Lower leg skin (tissue), 3 donors: ENCODE data around the gene SERPINB10.
"Not testable (repeated sequence)": the region's sequence is repeated elsewhere in the genome, so short reads cannot be mapped to it uniquely, and the experiment has no call there.

Experiments
- CTCF ChIP-seq, 3 donors: fragments of 450-650 bp; IDR thresholded peaks; one replicate each; pipeline ENCODE4 v1.5.1; 2016; ENCODE audit warnings: antibody characterized with exemption in 3 of 3, mild to moderate bottlenecking in 3 of 3, moderate library complexity in 2 of 3
- POLR2A ChIP-seq, 2 donors: fragments of 450-650 bp; IDR thresholded peaks; one replicate each; pipeline ENCODE4 v1.6.1; 2016 to 2017; ENCODE audit warnings: antibody characterized with exemption in 2 of 2, mild to moderate bottlenecking in 1 of 2, moderate library complexity in 1 of 2

- TF ChIP-seq CTCF, POLR2A (IDR thresholded peaks at IDR 0.05): not testable (repeated sequence)
Observed at GRCh38 chr18:63929369-63929768, 21.6 kb downstream of the SERPINB10 start.
